Erythroblast (primary cell): Measurements from ENCODE around the gene PLEKHJ1.

Source experiments
- GATA1 ChIP-seq: IDR thresholded peaks from 2 replicates; pipeline ENCODE4 v1.6.1; 2011; ENCODE audit warnings: low read depth, mild to moderate bottlenecking, control low read depth, low read length, moderate library complexity
- POLR2A ChIP-seq: IDR thresholded peaks from 2 replicates; pipeline ENCODE4 v1.6.1; 2011; ENCODE audit warnings: mild to moderate bottlenecking, low read length

DNA sequence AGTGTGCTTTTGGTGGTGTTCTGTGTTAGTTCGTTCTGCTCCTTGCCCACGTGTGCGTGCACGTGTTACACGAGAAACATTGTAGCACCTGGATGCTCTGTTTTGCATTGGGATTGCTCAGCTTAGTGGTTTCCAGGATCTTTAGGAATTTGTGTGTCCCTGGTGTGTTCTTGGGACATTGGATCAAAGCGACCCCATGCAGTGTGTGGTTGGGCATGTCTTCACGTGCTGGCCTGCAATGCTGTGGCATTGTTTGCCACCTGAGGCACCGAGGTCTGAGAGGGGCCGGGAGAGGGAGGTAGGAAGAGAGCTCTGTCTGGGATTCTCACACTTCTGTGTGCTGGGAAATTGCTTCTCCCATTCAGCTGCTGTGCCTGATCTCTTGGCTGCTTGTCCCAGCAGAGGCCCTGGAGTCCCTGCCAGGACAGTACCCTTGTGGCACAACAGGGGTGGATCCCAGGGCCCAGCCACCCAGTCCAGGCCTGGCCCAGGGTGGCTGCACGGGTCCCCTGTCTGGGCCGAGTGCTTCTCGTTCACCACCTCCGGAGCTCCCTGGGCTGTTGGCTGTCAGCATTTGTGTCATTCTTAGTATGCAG, 11.3 kb downstream of the PLEKHJ1 start:
- no peak for TF ChIP-seq POLR2A
- no peak for TF ChIP-seq GATA1
